Measurements from ENCODE around the gene EZH1. TPM values are rescaled to one million over a fixed set of nuclear protein-coding genes. Genes with fewer than 3 reads are reported as not detected.
"Not testable (repeated sequence)": the region's sequence is repeated elsewhere in the genome, so short reads cannot be mapped to it uniquely, and the experiment has no call there.

EZH1 gene
- total RNA-seq, 1 donor from 2014 or later, result 43.7 TPM

- intact Hi-C loops (cut with micrococcal nuclease), result no loop called here
Measured at GRCh38 chr17:42672038-42672437, 72.8 kb downstream of the EZH1 start.

GRCh38 chr17:42670789-42671657 lies 73.8 kb downstream of the EZH1 start:
- intact Hi-C loops (cut with micrococcal nuclease), result no loop called here

GRCh38 chr17:42669977-42670788 lies 74.7 kb downstream of the EZH1 start:
- intact Hi-C loops (cut with micrococcal nuclease), result no loop called here

- intact Hi-C loops (cut with micrococcal nuclease), result no loop called here
Measured at GRCh38 chr17:42669705-42669976, 75.2 kb downstream of the EZH1 start.

GRCh38 chr17:42667088-42667951 lies 77.5 kb downstream of the EZH1 start:
- intact Hi-C loops (cut with micrococcal nuclease), result no loop called here

- intact Hi-C loops (cut with micrococcal nuclease), result not testable (repeated sequence)
Measured at GRCh38 chr17:42666126-42666525, 78.7 kb downstream of the EZH1 start.

- intact Hi-C loops (cut with micrococcal nuclease), result no loop called here
Measured at GRCh38 chr17:42665581-42666001, 79.2 kb downstream of the EZH1 start.

GRCh38 chr17:42660692-42661345 lies 84.0 kb downstream of the EZH1 start:
- intact Hi-C loops (cut with micrococcal nuclease), result no loop called here

GRCh38 chr17:42659932-42660274 lies 84.9 kb downstream of the EZH1 start:
- intact Hi-C loops (cut with micrococcal nuclease), result not testable (repeated sequence)

- intact Hi-C loops (cut with micrococcal nuclease), result no loop called here
Measured at GRCh38 chr17:42659079-42659931, 85.5 kb downstream of the EZH1 start, which contains the start of gene TUBG2. Gene TUBG2 (plus strand): TSS chr17:42659284. CDS start chr17:42659504, 220 bp downstream.

GRCh38 chr17:42657824-42658588 lies 86.8 kb downstream of the EZH1 start:
- intact Hi-C loops (cut with micrococcal nuclease), result no loop called here

- intact Hi-C loops (cut with micrococcal nuclease), result no loop called here
Measured at GRCh38 chr17:42655528-42655927, 89.3 kb downstream of the EZH1 start.

- intact Hi-C loops (cut with micrococcal nuclease), result no loop called here
Measured at GRCh38 chr17:42653179-42654124, 91.4 kb downstream of the EZH1 start.

- intact Hi-C loops (cut with micrococcal nuclease), result no loop called here
Measured at GRCh38 chr17:42651392-42651791, 93.4 kb downstream of the EZH1 start.

All from T-helper 2 cell treated with Interferon-gamma antibody and Interleukin-4, amounts not matched to agents 100 ng/mL and 5 ng/mL, for 36 hours (primary cell).